ENCODE measurements around the gene ZBTB37.

DNA sequence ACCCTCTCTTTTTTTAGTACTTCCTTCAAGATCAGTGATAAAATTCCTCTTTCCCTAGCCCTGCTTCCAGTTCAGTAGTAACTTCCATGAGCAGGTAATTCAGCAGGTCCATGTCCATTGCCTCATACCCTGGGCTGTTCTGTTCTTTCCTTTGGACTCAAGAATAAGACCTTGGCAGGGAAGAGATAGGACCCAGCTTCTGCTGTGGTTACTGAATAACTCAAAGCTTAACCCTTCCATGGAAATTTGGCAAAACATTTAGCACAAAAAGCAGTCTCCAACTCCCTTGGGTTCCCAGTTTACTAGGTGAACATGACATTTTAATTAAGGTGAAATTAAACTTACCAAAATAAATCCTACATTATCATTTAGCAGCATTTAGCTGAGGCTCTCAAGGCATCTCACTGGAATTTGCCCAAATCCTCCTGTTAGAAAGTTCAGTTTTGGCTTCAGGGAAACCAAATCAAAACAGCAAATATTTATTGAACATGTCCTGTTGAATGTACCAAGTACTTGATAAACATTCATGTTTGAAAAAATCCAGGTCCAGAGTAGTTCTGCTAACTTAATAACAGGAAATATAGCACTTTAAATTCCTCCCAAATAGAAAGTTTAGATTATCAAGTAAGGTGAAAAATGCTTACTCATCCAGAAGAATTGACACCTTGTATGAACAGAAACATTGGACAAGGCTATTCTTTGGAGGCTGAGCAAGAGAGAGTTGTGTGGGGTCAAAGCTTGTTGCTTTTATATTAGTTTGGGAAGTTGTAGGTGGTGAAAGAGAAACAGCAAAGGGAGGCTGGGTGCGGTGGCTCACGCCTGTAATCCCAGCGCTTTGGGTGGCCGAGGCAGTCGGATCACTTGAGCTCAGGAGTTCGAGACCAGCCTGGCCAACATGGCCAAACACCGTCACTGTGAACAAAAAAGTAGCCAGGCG, 57.4 kb downstream of the ZBTB37 start:
- TF ChIP-seq EZH2 (IDR thresholded peaks at IDR 0.05; ENCODE audit: insufficient read depth, poor library complexity, severe bottlenecking) (no peak), EZH2phosphoT487 (IDR thresholded peaks at IDR 0.05; ENCODE audit: insufficient read depth, low read depth) (no peak)

All from GM23248 (cell line).